WI38 (cell line): Measurements from ENCODE around the gene MICAL2.

Experiments used
- H3K4me3 ChIP-seq: 2 replicates; pipeline ENCODE4 v1.5.1; 2011; ENCODE audit warnings: low read depth, mild to moderate bottlenecking, control low read depth, low read length
- TF ChIP-seq, protein P1 (sequence below): IDR thresholded peaks from 2 replicates; pipeline ENCODE4 v1.5.1; 2012; ENCODE audit warnings: low read depth, mild to moderate bottlenecking, control low read depth, low read length

The MICAL2 gene

DNA sequence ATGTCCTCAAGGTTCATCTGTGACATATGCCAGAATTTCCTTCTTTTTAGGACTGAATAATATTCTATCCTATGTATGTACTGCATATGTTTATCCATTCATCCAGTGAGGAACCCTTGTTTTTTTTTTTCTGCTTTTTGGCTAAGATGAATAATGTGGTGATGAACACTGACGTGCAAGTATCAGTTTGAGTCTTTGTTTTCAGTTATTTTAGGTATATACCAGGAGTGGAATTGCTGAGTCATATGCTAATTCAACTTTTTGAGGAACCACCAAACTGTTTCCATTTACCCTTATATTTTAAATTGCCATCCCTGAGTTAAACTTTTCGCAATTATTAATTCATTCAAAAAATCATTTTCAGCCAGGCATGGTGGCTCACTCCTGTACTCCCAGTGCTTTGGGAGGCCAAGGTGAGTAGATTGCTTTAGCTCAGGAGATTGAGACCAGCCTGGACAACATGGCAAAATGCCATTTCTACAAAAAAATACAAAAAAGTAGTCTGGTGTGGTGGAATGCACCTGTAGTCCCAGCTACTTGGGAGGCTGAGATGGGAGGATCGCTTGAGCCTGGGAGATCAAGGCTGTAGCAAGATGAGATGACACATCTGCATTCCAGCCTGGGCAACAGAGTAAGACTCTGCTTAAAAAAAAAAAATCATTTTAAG is 64.2 kb downstream of the MICAL2 start:
- no peak overlapping the region for H3K4me3 ChIP-seq
- TF ChIP-seq, protein P1, sequence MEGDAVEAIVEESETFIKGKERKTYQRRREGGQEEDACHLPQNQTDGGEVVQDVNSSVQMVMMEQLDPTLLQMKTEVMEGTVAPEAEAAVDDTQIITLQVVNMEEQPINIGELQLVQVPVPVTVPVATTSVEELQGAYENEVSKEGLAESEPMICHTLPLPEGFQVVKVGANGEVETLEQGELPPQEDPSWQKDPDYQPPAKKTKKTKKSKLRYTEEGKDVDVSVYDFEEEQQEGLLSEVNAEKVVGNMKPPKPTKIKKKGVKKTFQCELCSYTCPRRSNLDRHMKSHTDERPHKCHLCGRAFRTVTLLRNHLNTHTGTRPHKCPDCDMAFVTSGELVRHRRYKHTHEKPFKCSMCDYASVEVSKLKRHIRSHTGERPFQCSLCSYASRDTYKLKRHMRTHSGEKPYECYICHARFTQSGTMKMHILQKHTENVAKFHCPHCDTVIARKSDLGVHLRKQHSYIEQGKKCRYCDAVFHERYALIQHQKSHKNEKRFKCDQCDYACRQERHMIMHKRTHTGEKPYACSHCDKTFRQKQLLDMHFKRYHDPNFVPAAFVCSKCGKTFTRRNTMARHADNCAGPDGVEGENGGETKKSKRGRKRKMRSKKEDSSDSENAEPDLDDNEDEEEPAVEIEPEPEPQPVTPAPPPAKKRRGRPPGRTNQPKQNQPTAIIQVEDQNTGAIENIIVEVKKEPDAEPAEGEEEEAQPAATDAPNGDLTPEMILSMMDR = no peak

DNA sequence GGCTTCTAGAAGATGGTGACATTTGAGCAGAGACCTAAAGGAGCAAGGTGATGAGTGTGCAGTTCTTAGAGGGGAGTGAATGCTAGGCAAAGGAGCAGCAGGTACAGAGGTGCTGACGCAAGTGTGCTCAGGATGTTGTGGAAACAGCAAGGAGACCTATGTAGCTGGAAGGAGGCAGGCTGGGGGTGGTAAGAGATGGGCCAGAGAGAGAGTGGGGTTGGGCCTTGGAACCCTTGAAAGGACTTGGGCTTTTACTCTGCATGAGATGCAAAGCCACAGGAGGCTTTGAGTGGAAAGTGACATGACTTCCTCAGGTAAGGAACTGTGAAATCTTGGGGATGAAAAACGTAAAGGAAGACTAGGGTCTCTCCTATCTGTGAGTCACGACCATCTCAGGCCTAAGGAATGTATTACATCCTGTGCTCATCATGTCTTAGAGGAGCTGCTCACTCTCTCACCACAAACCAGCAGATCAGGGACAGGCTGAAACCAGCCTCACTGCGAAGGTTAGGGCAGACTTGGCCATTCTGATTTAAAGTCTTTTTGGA is 65.4 kb downstream of the MICAL2 start:
- TF ChIP-seq, protein P1 = no peak
- H3K4me3 ChIP-seq = no peak overlapping the region

DNA sequence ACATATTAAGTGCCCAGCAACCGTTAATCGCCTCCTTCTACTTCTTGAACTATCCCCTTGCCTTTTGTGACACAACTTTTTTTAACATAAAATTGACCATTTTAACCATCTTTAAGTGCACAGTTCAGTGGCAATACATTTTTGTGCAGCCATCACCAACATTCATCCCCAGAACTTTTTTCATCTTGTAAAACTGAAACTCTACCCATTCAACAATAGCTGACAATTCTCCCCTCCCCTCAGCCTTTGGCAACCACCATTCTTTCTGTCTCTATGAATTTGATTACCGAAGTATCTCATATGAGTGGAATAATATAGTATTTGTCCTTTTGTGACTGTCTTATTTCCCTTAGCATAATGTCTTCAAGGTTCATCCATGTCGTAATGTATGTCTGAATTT is 66.0 kb downstream of the MICAL2 start:
- H3K4me3 ChIP-seq = no peak overlapping the region
- TF ChIP-seq, protein P1 = no peak

DNA sequence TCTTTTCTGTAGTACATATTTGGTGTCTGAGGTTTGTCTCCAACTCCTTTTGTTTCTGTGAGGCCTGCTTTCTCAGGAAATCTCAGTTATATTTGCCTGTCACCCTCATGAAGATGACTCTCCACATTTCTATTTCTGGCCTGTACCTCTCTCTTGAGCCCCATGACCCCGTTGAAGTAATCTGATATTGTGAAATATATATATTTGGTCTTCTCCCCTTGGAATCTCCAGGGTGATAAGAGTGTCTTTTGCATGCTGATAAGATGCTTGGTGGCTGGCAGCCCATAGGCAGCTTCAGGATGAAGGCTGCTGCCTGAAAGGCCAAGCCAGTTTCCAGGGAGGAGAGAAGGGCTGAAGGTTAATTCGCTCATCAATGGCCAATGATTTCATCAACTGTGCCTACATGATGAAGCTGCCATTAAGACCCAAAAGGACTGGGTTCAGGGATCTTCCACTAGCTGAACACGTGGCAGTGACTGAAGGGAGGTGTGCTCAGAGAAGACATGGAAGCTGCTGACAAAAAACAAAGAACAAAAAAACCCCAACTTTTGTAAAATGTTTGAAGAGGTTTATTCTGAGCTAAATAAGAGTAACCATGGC is 67.4 kb downstream of the MICAL2 start:
- TF ChIP-seq, protein P1 = no peak
- H3K4me3 ChIP-seq = no peak overlapping the region

DNA sequence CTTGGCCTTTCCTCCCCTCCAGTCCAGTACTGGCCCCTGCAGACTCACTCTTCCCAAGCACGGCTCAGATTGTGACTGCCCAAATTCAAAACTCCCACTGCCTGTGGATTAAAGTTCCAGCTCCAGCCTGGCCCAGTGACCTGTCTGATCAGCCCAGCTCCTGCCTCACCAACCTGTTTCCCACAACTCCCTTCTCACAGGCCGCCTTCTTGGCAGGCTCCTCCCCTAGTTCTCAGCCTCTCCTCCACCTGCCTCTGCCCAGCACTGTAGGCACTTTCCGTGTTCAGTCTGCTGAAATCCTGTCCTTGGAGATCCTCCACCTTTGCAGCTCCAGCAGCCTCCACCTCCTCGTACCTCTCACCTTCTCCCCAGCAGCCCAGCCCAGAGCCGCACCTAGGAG is 68.6 kb downstream of the MICAL2 start:
- TF ChIP-seq, protein P1 = no peak

DNA sequence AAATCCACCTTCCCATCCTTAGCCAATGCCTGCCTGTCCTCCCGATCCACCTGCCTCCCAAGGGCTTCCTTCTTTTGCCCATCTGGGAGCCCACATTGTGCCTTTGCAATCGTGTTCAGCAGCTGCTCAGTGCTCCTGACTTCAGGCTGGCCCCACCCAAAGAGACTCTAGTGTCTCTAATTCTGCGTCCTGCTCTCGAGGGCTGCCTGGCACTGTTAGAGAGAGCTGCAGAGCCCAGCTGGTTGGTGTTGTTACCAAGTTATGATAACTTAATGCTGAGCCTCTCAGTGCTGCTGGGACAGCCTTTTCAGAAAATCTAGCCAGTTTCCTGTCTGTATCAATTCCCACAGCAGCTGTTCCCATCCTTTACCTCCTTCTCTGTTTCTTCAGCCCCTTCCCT is 69.1 kb downstream of the MICAL2 start:
- H3K4me3 ChIP-seq = no peak overlapping the region
- TF ChIP-seq, protein P1 = no peak

More for the DNA sequence above, 68.6 kb downstream of the MICAL2 start:
- no peak overlapping the region for H3K4me3 ChIP-seq
